SIG-M5 treated with dmso at 0.1 percent for 504 hours (cell line): Measurements from ENCODE around the gene EXPH5.

Source experiments
- DNase-seq: peaks from one replicate; lab custom pipeline; 2025; ENCODE audit not compliant: unreplicated experiment; lab: John Stamatoyannopoulos, UW

EXPH5 gene

GRCh38 chr11:108561535-108561991 lies 32.0 kb downstream of the EXPH5 start:
- DNase-seq: no peak

- no peak for DNase-seq
These were observed 33.7 kb downstream of the EXPH5 start for GRCh38 chr11:108559904-108560303.

GRCh38 chr11:108559340-108559739 lies 34.2 kb downstream of the EXPH5 start:
- DNase-seq: no peak

GRCh38 chr11:108558222-108558621 lies 35.3 kb downstream of the EXPH5 start:
- DNase-seq: no peak

DNA sequence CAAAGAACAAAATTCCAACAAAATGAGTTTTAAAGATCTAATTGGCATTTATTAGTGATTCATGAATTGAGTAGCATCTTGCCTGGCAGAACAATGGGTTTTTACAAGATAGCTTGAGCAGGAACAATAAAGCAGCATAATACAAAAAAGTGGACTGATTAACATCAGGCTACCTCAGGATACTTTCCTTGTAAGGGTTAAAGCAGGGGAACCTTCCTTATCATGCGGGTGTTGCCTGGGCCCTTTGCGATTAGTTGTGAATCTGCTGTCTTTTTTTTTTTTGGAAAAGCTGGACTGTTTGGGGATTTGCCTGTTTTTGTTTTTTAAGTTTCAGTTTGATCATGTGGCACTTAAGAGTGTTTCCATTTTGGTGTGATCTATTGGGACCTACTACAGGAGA lies 37.5 kb downstream of the EXPH5 start:
- no peak for DNase-seq

DNA sequence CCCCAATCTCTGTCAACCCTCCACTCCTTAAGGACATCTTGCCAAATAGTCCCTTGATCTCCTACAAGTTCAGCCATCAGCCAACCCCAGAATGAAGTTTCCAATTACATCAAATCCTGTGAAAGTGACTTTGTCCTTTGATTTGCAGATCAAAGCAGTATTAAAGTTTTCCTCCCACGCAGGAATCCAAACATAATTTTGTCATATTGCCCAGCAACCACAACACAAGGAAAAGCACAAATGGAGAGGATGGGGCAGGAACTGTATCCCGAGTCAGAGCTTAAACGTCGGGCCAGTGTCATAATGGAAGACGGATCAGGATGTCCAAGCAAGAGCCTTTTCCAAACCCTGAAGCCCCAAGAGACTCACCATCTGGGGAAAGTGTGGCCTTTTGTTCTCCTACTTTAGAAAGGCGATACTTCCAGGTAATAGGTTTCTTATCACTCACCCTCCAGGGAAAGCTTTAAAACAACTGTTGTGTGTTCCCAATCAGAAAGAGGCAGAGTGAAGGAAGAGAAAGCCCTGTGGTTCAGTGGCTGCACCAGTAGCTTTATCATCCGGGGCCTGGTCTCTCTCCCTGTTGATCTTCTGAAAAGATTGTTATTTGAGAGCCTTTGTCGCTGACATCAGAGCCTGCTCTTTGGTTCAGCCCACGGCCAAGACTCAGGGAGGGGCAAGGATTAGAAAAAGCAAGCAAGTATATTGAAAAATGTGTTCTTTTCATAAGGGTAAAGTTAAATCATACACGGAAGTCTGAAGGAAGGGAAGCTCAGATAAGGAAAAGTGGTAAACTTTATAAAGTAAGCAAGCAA lies 41.7 kb downstream of the EXPH5 start:
- DNase-seq: no peak

GRCh38 chr11:108549319-108549885 lies 44.2 kb downstream of the EXPH5 start:
- no peak for DNase-seq

GRCh38 chr11:108545909-108546501 lies 47.6 kb downstream of the EXPH5 start:
- DNase-seq: no peak

DNA sequence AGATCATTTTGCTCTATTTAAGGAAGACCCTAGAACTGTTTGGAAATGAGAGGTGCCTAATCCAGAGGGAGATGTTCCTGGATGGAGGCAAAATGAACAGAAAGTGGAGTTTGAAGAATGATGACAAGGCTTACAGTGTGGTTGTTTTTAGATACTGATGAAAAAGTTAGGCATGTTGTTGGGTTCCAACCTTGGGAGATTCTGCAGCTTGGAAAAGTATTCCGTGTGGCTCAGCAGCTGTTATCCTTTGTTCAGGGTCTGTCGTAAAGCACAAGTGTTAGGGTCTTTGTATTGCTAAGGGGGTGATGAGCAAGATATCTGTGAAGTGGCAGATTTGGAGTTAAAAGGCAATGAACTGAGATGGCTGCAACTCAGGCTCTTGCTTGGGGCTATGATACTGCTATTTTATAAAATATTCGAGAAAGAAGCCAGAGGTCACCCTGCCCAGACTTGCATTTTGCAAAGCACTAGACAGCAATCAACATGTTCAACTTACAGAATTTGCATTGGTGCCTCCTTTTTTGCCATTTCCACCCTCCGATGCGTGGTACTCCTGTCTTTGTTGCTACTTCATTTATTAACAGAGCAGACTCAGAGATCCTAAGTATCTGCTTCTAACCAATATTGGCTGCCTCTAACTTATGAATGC lies 50.1 kb downstream of the EXPH5 start:
- DNase-seq: no peak

GRCh38 chr11:108541531-108541930 lies 52.0 kb downstream of the EXPH5 start:
- DNase-seq: no peak

DNA sequence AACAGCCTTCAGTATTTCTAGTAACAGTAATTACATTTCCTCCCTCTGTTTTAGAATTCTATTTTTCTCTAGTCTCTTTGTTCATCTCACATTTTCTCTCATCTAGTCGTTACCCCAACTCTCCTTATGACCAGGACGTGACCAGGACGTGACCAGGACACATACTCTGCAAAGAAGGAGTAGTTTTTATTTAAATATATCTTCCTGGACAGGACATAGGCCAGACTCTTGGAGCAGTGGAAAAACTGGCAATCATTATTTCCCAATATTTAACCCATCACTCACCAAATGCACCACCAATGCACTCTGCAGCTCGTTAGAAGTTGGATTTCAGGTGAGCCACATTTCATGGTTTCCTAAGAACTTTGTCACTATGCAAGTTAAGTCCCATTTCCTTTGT lies 55.1 kb downstream of the EXPH5 start:
- DNase-seq: no peak

GRCh38 chr11:108538022-108538424 lies 55.5 kb downstream of the EXPH5 start:
- no peak for DNase-seq

GRCh38 chr11:108536783-108537182 lies 56.8 kb downstream of the EXPH5 start:
- no peak for DNase-seq

GRCh38 chr11:108535384-108535955 lies 58.1 kb downstream of the EXPH5 start:
- no peak for DNase-seq

GRCh38 chr11:108534274-108534882 lies 59.2 kb downstream of the EXPH5 start:
- DNase-seq: no peak

GRCh38 chr11:108530426-108530825 lies 63.1 kb downstream of the EXPH5 start:
- DNase-seq: no peak

DNA sequence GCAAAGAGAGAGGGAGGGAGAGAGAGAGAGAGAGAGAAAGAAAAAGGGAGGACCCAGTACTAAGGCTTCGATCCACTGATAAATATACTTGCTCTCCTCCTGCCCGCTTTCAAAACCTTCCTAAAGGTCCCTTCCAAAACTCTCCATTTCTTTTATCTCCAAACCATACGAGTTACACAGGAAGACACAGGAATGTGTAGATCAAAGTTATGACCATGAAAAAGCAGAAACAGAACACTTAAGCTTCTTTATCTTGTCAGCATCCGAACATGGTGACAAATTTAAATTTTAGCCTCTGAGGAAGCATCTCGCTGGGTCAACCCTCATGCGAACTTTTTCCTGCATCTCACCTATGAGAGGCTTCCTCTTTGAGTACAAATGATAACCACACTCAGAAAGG lies 66.2 kb downstream of the EXPH5 start:
- DNase-seq: no peak

DNA sequence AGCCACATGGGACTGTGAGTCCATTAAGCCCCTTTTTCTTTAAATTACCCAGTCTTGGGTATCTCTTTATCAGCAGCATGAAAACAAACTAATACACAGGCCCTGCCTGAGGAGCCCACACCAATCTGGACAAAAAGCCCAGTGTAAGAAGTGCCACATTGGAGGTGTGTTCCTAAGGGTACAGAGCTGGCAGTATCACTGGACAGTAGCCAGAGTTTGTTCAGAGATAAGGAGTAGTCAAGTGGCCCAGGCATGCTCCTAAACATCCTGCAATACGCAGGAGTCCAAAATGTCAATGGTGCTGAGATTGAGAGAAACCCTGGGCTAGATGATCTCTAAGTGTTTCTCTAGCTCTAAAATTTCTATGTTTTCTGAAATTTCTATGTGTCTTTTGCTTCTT lies 68.4 kb downstream of the EXPH5 start:
- DNase-seq: no peak

GRCh38 chr11:108524422-108524821 lies 69.1 kb downstream of the EXPH5 start:
- peak; percentile 42 for DNase-seq

DNA sequence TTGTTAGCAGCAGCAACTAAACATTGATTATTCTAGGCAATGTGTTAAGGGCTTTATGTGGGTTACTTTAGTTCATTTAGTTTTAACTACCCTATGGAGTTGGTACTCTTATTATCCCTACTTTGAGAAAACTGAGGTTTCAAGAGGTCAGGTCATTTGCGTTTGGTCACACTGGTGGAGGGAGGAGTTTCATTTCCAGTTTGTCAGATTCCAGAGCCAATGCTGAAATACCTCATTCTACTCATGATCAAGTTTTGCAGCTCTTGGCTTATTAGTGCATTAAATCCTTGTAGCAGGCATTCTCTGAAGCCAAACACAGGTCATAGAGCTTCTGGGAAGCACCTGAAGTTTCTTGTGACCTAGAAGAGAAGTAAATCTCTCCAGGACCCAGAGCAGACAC lies 71.2 kb downstream of the EXPH5 start:
- DNase-seq: no peak

DNA sequence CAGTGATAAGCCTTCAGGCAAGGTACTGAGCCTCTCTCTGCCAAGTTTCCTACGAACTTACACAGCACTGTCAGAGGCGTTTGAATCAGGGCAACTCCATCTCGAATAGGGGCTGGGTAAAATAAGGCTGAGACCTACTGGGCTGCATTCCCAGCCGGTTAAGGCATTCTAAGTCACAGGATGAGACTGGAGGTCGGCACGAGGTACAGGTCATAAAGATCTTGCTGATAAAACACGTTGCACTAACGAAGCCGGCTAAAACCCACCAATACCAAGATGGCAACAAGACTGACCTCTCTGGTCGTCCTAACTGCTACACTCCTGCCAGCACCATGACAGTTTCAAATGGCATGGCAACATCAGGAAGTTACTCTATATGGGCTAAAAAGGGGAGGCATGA lies 75.0 kb downstream of the EXPH5 start:
- DNase-seq: no peak
